Fibroblast of lung (primary cell): Measurements from ENCODE around the gene CREM. TPM values are rescaled to one million over a fixed set of nuclear protein-coding genes. Genes with fewer than 3 reads are reported as not detected.

Experiments used
- DNase-seq, 2 donors: peaks; one replicate each; pipeline versions ENCODE4 v3.0.0 to v3.0.0-alpha.2; 2010; ENCODE audit warnings: low read depth in 2 of 2
- H2AFZ ChIP-seq: 2 replicates; pipeline ENCODE4 v1.5.1; 2012; ENCODE audit warnings: low read length, control low read depth, inconsistent platforms
- H3K27ac ChIP-seq: 2 replicates; pipeline ENCODE4 v1.5.1; 2011; ENCODE audit warnings: low read length, control low read depth; ENCODE audit not compliant: insufficient read depth
- H3K27me3 ChIP-seq: 2 replicates; pipeline ENCODE4 v1.5.1; 2011; ENCODE audit warnings: mild to moderate bottlenecking, low read length; ENCODE audit not compliant: control insufficient read depth, insufficient read depth
- H3K36me3 ChIP-seq: 2 replicates; pipeline ENCODE4 v1.5.1; 2011; ENCODE audit warnings: low read length; ENCODE audit not compliant: control insufficient read depth, insufficient read depth
- H3K4me1 ChIP-seq: 2 replicates; pipeline ENCODE4 v1.5.1; 2011; ENCODE audit warnings: low read length; ENCODE audit not compliant: control insufficient read depth, insufficient read depth; ENCODE audit errors: extremely low read depth
- H3K4me2 ChIP-seq: 2 replicates; pipeline ENCODE4 v1.5.1; 2011; ENCODE audit warnings: low read length, control low read depth; ENCODE audit not compliant: insufficient read depth; ENCODE audit errors: extremely low read depth
- H3K4me3 ChIP-seq, 4 experiments: fragments of 200-600 bp in 1 of 4; sonication (generic) in 1 of 4; replicated peaks in 1 of 4; 2 replicates each; pipeline ENCODE4 v1.5.1; 2011 to 2016; ENCODE audit warnings: low read length in 4 of 4, low read depth in 3 of 4, mild to moderate bottlenecking in 3 of 4, control low read depth in 2 of 4, inconsistent platforms in 1 of 4, mixed read lengths in 1 of 4; ENCODE audit not compliant: insufficient read depth in 1 of 4; ENCODE audit errors: control extremely low read depth in 1 of 4
- H3K79me2 ChIP-seq: 2 replicates; pipeline ENCODE4 v1.5.1; 2012; ENCODE audit warnings: mild to moderate bottlenecking, low read length, inconsistent platforms; ENCODE audit not compliant: control insufficient read depth, insufficient read depth
- H3K9ac ChIP-seq: 2 replicates; pipeline ENCODE4 v1.5.1; 2011; ENCODE audit warnings: mild to moderate bottlenecking, low read length, control low read depth; ENCODE audit not compliant: insufficient read depth
- H3K9me3 ChIP-seq: 2 replicates; pipeline ENCODE4 v1.5.1; 2012; ENCODE audit warnings: low read depth, low read length; ENCODE audit not compliant: control insufficient read depth, insufficient read depth
- H4K20me1 ChIP-seq: 2 replicates; pipeline ENCODE4 v1.5.1; 2011; ENCODE audit warnings: low read length; ENCODE audit not compliant: control insufficient read depth, insufficient read depth; ENCODE audit errors: extremely low read depth
- CTCF ChIP-seq, 2 donors: IDR thresholded peaks in 1 of 2; conservative IDR thresholded peaks in 1 of 2; 1 replicate in 1 of 2; 2 replicates in 1 of 2; pipeline ENCODE4 v1.5.1; 2011 to 2012; ENCODE audit warnings: low read length in 2 of 2, control low read depth in 1 of 2, inconsistent platforms in 1 of 2, low read depth in 1 of 2, mild to moderate bottlenecking in 1 of 2
- EZH2 ChIP-seq: IDR thresholded peaks from 2 replicates; pipeline ENCODE4 v1.5.1; 2012; ENCODE audit warnings: low read length, control low read depth, mild to moderate bottlenecking; ENCODE audit errors: missing control alignments
- polyA plus RNA-seq, 2 donors: library from polyadenylated mRNA; depleted of rRNA in 1 of 2; stranded (reverse) in 1 of 2; unstranded in 1 of 2; fragments of >200 nt; gene quantifications; 2 replicates each; pipeline ENCODE4 v1.2.1, GENCODE V29; 2011 to 2012; ENCODE audit warnings: missing spikeins in 1 of 2
- total RNA-seq: library from RNA; depleted of rRNA; stranded (reverse); fragments of >200 nt; gene quantifications from 2 replicates; pipeline ENCODE4 v1.2.1, GENCODE V29; 2014

The CREM gene
- total and polyA plus RNA-seq, 2 donors (not counting 1 experiment from before 2014, with no cell fraction given), result 29.9 to 32.1 TPM

- TF ChIP-seq CTCF (conservative IDR thresholded peaks at IDR 0.05 in 1 of 2, IDR thresholded peaks at IDR 0.05 in 1 of 2; ENCODE audit: low read depth in 1 of 2, low read length in 2 of 2) (no peak), EZH2 (no peak)
- no peaks in the 10 kb centered on the region for H3K27me3 ChIP-seq
- no peak for DNase-seq
- H3K27ac ChIP-seq, result no peak overlapping the region
- no peaks in the 10 kb centered on the region for H3K79me2 ChIP-seq
- H4K20me1 ChIP-seq, result no peaks in the 10 kb centered on the region
- no peak overlapping the region for H2AFZ ChIP-seq
- no peaks in the 10 kb centered on the region for H3K4me1 ChIP-seq
- H3K9ac ChIP-seq, result no peak overlapping the region
- H3K36me3 ChIP-seq, result no peaks in the 10 kb centered on the region
- H3K4me3 ChIP-seq, result no peak overlapping the region
- no peaks in the 10 kb centered on the region for H3K9me3 ChIP-seq
- H3K4me2 ChIP-seq, result no peak overlapping the region
Measured at GRCh38 chr10:35200487-35200886, 73.8 kb downstream of the CREM start.

GRCh38 chr10:35201234-35201633 is 74.6 kb downstream of the CREM start:
- Histone ChIP-seq H3K27ac (no peak overlapping the region), H3K79me2 (no peaks in the 10 kb centered on the region), H3K4me2 (no peak overlapping the region), H3K27me3 (no peaks in the 10 kb centered on the region), H3K4me1 (no peaks in the 10 kb centered on the region), H2AFZ (no peak overlapping the region), H4K20me1 (no peaks in the 10 kb centered on the region), H3K9ac (no peak overlapping the region), H3K9me3 (no peaks in the 10 kb centered on the region), H3K4me3 (no peak overlapping the region), H3K36me3 (no peaks in the 10 kb centered on the region)
- no peak for TF ChIP-seq CTCF (conservative IDR thresholded peaks at IDR 0.05 in 1 of 2, IDR thresholded peaks at IDR 0.05 in 1 of 2; ENCODE audit: low read depth in 1 of 2, low read length in 2 of 2)
- no peak for TF ChIP-seq EZH2
- DNase-seq, result no peak

- H3K27me3 ChIP-seq, result no peaks in the 10 kb centered on the region
- H3K9ac ChIP-seq, result no peak overlapping the region
- H3K9me3 ChIP-seq, result no peaks in the 10 kb centered on the region
- no peaks in the 10 kb centered on the region for H4K20me1 ChIP-seq
- H3K4me2 ChIP-seq, result no peak overlapping the region
- no peak overlapping the region for H3K27ac ChIP-seq
- no peaks in the 10 kb centered on the region for H3K36me3 ChIP-seq
- TF ChIP-seq EZH2, result no peak
- no peak for TF ChIP-seq CTCF (conservative IDR thresholded peaks at IDR 0.05 in 1 of 2, IDR thresholded peaks at IDR 0.05 in 1 of 2; ENCODE audit: low read depth in 1 of 2, low read length in 2 of 2)
- H3K4me1 ChIP-seq, result no peaks in the 10 kb centered on the region
- no peaks in the 10 kb centered on the region for H3K79me2 ChIP-seq
- no peak overlapping the region for H2AFZ ChIP-seq
- no peak for DNase-seq
- H3K4me3 ChIP-seq, result no peak overlapping the region
Measured at GRCh38 chr10:35202050-35202449, 75.4 kb downstream of the CREM start.
